HCT116 (cell line): ENCODE results near the gene CENPF. TPM values are rescaled to one million over a fixed set of nuclear protein-coding genes. Genes with fewer than 3 reads are reported as not detected.

ENCODE experiments used
- ATAC-seq: fragments of 200-7000 bp; cut with Tn5 transposase; 2 replicates; pipeline ENCODE4 v1.9.1; 2020; ENCODE audit warnings: mild to moderate bottlenecking, moderate library complexity
- BruUV-seq: library from RNA; stranded (reverse); fragments of 400-500 nt; replicated peaks from 2 replicates; lab custom pipeline; 2021; lab: Mats Ljungman, UMichigan
- CTCF ChIA-PET: fragments of 300-600 bp; sonication (Branson Sonifier 250); formaldehyde crosslinking; loops from one replicate; lab custom pipeline; 2021; ENCODE audit warnings: antibody characterized with exemption; lab: Charles Lee
- POLR2A ChIA-PET: fragments of 300-600, 350-600 bp; sonication (Branson Sonifier 250); formaldehyde crosslinking; loops from one replicate; lab custom pipeline; 2021; ENCODE audit warnings: antibody characterized with exemption; lab: Charles Lee
- RAD21 ChIA-PET, 2 experiments: fragments of 300-600 bp; sonication (Branson Sonifier 250); formaldehyde crosslinking; loops; one replicate each; lab custom pipeline; 2023; ENCODE audit warnings: low total read pairs in 2 of 2; ENCODE audit not compliant: uncharacterized antibody in 2 of 2, unreplicated experiment in 2 of 2, low non-redundant PET in 1 of 2; lab: Charles Lee
- DNase-seq: peaks from one replicate; pipeline ENCODE4 v3.0.0-alpha.2; 2010; ENCODE audit warnings: low read depth, low spot score
- H2AFZ ChIP-seq: fragments of 200-600 bp; shearing (Covaris generic), sonication (generic); 2 replicates; pipeline ENCODE4 v1.6.1; 2017; ENCODE audit warnings: low read depth, mixed run types, mixed read lengths, antibody characterized with exemption, low read length; ENCODE audit not compliant: poor library complexity, severe bottlenecking
- H3K27ac ChIP-seq: 2 replicates; pipeline ENCODE4 v1.5.1; 2012; ENCODE audit warnings: low read depth, low read length
- H3K27me3 ChIP-seq: fragments of 200-600 bp; sonication (generic); 2 replicates; pipeline ENCODE4 v1.6.1; 2016; ENCODE audit warnings: mixed run types, low read length, mixed read lengths; ENCODE audit not compliant: insufficient read depth
- H3K36me3 ChIP-seq, 2 experiments: fragments of 200-500 bp in 1 of 2; fragments of 200-600 bp in 1 of 2; sonication (Bioruptor generic) in 1 of 2; sonication (generic) in 1 of 2; 2 replicates each; pipeline versions ENCODE4 v1.5.1 to v1.6.1; 2014 to 2016; ENCODE audit warnings: low read length in 2 of 2, inconsistent platforms in 1 of 2, mixed read lengths in 1 of 2, mixed run types in 1 of 2; ENCODE audit not compliant: insufficient read depth in 2 of 2, control insufficient read depth in 1 of 2
- H3K4me1 ChIP-seq, 2 experiments: fragments of 200-600 bp in 1 of 2; sonication (generic) in 1 of 2; 2 replicates each; pipeline versions ENCODE4 v1.5.1 to v1.6.1; 2012 to 2017; ENCODE audit warnings: low read length in 2 of 2, inconsistent platforms in 1 of 2, mild to moderate bottlenecking in 1 of 2, mixed read lengths in 1 of 2, mixed run types in 1 of 2, moderate library complexity in 1 of 2; ENCODE audit not compliant: insufficient read depth in 2 of 2, control insufficient read depth in 1 of 2
- H3K4me2 ChIP-seq: fragments of 200-600 bp; sonication (generic); 2 replicates; pipeline ENCODE4 v1.6.1; 2017; ENCODE audit warnings: mixed run types, low read length, mixed read lengths
- H3K4me3 ChIP-seq, 2 experiments: fragments of 200-600 bp in 1 of 2; sonication (generic) in 1 of 2; replicated peaks in 1 of 2; 2 replicates each; pipeline ENCODE4 v1.5.1; 2011 to 2016; ENCODE audit warnings: low read length in 2 of 2, control low read depth in 1 of 2, low read depth in 1 of 2, mild to moderate bottlenecking in 1 of 2, mixed read lengths in 1 of 2, mixed run types in 1 of 2
- H3K79me2 ChIP-seq: fragments of 200-600 bp; sonication (generic); 2 replicates; pipeline ENCODE4 v1.6.1; 2017; ENCODE audit warnings: mild to moderate bottlenecking, mixed run types, low read length, moderate library complexity, mixed read lengths; ENCODE audit not compliant: insufficient read depth
- H3K9ac ChIP-seq: fragments of 200-600 bp; sonication (generic); 2 replicates; pipeline ENCODE4 v1.6.1; 2016; ENCODE audit warnings: low read length, mixed read lengths
- H3K9me2 ChIP-seq: fragments of 200-600 bp; sonication (generic), shearing (Covaris generic); 2 replicates; pipeline ENCODE4 v1.6.1; 2017; ENCODE audit warnings: mixed run types, mild to moderate bottlenecking, moderate library complexity; ENCODE audit not compliant: insufficient read depth
- H3K9me3 ChIP-seq, 2 experiments: fragments of 200-500 bp in 1 of 2; fragments of 200-600 bp in 1 of 2; sonication (Bioruptor generic) in 1 of 2; sonication (generic) in 1 of 2; 2 replicates each; pipeline ENCODE4 v1.6.1; 2014 to 2017; ENCODE audit warnings: low read length in 2 of 2, mixed read lengths in 2 of 2, inconsistent platforms in 1 of 2, low read depth in 1 of 2, mild to moderate bottlenecking in 1 of 2, mixed run types in 1 of 2, moderate library complexity in 1 of 2; ENCODE audit not compliant: control insufficient read depth in 1 of 2, insufficient read depth in 1 of 2
- H4K20me1 ChIP-seq: fragments of 200-600 bp; sonication (generic), shearing (Covaris generic); 2 replicates; pipeline ENCODE4 v1.6.1; 2017; ENCODE audit warnings: mixed run types, mild to moderate bottlenecking, moderate library complexity; ENCODE audit not compliant: insufficient read depth
- CBX3 ChIP-seq: IDR thresholded peaks from 2 replicates; pipeline ENCODE4 v1.6.1; 2012; ENCODE audit warnings: low read depth
- ELF1 ChIP-seq: IDR thresholded peaks from 2 replicates; pipeline ENCODE4 v1.6.1; 2012; ENCODE audit warnings: low read depth, borderline replicate concordance
- EZH2 ChIP-seq: fragments of 200-600 bp; sonication (generic); IDR thresholded peaks from 2 replicates; pipeline ENCODE4 v1.6.1; 2017; ENCODE audit warnings: antibody characterized with exemption, mixed run types
- FOSL1 ChIP-seq: IDR thresholded peaks from 2 replicates; pipeline ENCODE4 v1.6.1; 2012; ENCODE audit warnings: low read depth
- JUND ChIP-seq: IDR thresholded peaks from 2 replicates; pipeline ENCODE4 v1.6.1; 2012
- SP1 ChIP-seq: IDR thresholded peaks from 2 replicates; pipeline ENCODE4 v1.6.1; 2012; ENCODE audit warnings: low read depth
- SRF ChIP-seq: IDR thresholded peaks from 2 replicates; pipeline ENCODE4 v1.6.1; 2012; ENCODE audit warnings: low read depth
- YY1 ChIP-seq: IDR thresholded peaks from 2 replicates; pipeline ENCODE4 v1.6.1; 2011; ENCODE audit warnings: low read length, low read depth, moderate library complexity, mild to moderate bottlenecking; ENCODE audit not compliant: insufficient replicate concordance; ENCODE audit errors: extremely low read depth
- intact Hi-C: fragments of 100-400 bp; cut with micrococcal nuclease; formaldehyde crosslinking; loops from 2 replicates; pipeline ENCODE4 v1.10.0; 2022
- total RNA-seq: library from RNA; stranded (reverse); gene quantifications from one replicate; pipeline ENCODE4 v1.2.1, GENCODE V29; 2021; ENCODE audit not compliant: unreplicated experiment
- TF ChIP-seq, protein P1 (sequence below): IDR thresholded peaks from 2 replicates; pipeline ENCODE4 v1.6.1; 2012; ENCODE audit warnings: low read depth

Gene CENPF
- total RNA-seq, 1 experiment from 2014 or later = 120 TPM

DNA sequence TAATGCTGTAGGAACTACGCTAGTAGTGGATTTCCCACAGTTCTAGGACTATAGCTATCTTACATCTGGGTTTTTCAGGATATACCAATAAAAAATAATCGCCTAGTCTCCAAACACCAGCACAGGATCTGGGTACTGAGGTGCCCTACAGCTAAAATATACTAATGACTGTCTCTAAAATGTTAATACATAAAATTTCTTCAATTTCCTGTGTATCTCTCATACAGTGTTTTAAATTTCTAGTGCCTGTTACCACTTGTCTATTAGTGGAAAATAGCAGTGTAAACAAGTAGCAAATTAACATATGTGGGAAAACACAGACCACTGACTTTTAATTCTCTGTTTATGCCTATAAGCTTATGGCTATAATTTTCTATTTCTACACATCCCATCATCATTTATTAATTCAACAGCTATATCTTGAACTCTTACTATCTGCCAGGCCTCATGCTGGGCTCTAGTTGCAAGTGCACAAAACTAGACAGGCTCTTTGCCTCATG is 35.5 kb upstream of the CENPF start (continued):
- TF ChIP-seq, protein P1, sequence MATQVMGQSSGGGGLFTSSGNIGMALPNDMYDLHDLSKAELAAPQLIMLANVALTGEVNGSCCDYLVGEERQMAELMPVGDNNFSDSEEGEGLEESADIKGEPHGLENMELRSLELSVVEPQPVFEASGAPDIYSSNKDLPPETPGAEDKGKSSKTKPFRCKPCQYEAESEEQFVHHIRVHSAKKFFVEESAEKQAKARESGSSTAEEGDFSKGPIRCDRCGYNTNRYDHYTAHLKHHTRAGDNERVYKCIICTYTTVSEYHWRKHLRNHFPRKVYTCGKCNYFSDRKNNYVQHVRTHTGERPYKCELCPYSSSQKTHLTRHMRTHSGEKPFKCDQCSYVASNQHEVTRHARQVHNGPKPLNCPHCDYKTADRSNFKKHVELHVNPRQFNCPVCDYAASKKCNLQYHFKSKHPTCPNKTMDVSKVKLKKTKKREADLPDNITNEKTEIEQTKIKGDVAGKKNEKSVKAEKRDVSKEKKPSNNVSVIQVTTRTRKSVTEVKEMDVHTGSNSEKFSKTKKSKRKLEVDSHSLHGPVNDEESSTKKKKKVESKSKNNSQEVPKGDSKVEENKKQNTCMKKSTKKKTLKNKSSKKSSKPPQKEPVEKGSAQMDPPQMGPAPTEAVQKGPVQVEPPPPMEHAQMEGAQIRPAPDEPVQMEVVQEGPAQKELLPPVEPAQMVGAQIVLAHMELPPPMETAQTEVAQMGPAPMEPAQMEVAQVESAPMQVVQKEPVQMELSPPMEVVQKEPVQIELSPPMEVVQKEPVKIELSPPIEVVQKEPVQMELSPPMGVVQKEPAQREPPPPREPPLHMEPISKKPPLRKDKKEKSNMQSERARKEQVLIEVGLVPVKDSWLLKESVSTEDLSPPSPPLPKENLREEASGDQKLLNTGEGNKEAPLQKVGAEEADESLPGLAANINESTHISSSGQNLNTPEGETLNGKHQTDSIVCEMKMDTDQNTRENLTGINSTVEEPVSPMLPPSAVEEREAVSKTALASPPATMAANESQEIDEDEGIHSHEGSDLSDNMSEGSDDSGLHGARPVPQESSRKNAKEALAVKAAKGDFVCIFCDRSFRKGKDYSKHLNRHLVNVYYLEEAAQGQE = no peak
- no peak for TF ChIP-seq SP1
- no peak for TF ChIP-seq ELF1
- TF ChIP-seq SRF = no peak
- TF ChIP-seq, all 23 proteins: peak for 0

DNA sequence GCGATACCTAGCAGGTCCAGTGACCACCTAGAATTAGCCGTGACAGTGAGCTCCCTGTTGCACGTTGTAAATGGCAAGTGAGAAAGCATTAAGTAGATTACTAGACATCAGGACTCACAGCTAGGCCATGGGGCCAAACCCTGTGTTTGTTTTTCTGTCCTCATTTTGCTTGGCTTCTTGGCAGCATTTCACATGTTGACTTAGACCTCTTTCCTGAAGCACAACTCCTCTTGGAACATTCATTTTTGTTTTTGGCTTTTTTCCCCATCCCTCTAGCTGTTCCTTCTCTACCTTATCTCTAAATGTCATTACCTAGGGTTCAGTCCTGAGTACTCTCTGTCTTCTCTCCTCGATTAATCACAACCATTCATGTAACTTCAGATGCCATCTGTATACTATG is 34.7 kb upstream of the CENPF start:
- peaks cover 0 to 15% of the 10 kb centered on the region in 2 experiments; a peak in 2 of 4 replicates for H3K4me1 ChIP-seq
- no peak for ATAC-seq
- no TSS peak for BruUV-seq

More for the DNA sequence above, 34.7 kb upstream of the CENPF start:
- no peak overlapping the region for H3K4me3 ChIP-seq
- H3K27ac ChIP-seq = no peak overlapping the region
- no peak overlapping the region for H3K4me2 ChIP-seq
- H3K79me2 ChIP-seq = no peaks in the 10 kb centered on the region
- no peak for DNase-seq
- ChIA-PET CTCF (no interaction called here), RAD21 (no interaction called here), POLR2A (no interaction called here)
- H3K9me2 ChIP-seq = no peaks in the 10 kb centered on the region
- H3K9me3 ChIP-seq = no peaks in the 10 kb centered on the region
- no peaks in the 10 kb centered on the region for H3K36me3 ChIP-seq
- no peak overlapping the region for H3K9ac ChIP-seq
- TF ChIP-seq ELF1 = no peak
- TF ChIP-seq, protein P1 = no peak
- no peak for TF ChIP-seq CBX3
- no peak for TF ChIP-seq JUND
- TF ChIP-seq EZH2 = no peak
- no peak for TF ChIP-seq FOSL1
- TF ChIP-seq YY1 = no peak
- H3K27me3 ChIP-seq = no peaks in the 10 kb centered on the region
- intact Hi-C loops = no loop called here
- no peak overlapping the region for H2AFZ ChIP-seq
- no peaks in the 10 kb centered on the region for H4K20me1 ChIP-seq
